Measurements from ENCODE around the gene ACTC1.

GRCh38 chr15:34753236-34753894 lies 42.0 kb downstream of the ACTC1 start:
- TF ChIP-seq ZNF473 (tag by site-specific recombination; IDR thresholded peaks at IDR 0.05) (no peak), ZEB2 (tag by site-specific recombination; IDR thresholded peaks at IDR 0.05) (no peak), ZFP3 (tag by site-specific recombination; IDR thresholded peaks at IDR 0.05; ENCODE audit: low read depth) (no peak), ZNF121 (tag by site-specific recombination; IDR thresholded peaks at IDR 0.05) (no peak), ZNF169 (tag by site-specific recombination; IDR thresholded peaks at IDR 0.05) (no peak), HOXC10 (CRISPR knock-in tag; IDR thresholded peaks at IDR 0.05) (no peak)
- TF ChIP-seq, protein P1, sequence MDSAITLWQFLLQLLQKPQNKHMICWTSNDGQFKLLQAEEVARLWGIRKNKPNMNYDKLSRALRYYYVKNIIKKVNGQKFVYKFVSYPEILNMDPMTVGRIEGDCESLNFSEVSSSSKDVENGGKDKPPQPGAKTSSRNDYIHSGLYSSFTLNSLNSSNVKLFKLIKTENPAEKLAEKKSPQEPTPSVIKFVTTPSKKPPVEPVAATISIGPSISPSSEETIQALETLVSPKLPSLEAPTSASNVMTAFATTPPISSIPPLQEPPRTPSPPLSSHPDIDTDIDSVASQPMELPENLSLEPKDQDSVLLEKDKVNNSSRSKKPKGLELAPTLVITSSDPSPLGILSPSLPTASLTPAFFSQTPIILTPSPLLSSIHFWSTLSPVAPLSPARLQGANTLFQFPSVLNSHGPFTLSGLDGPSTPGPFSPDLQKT (IDR thresholded peaks at IDR 0.05; ENCODE audit: borderline replicate concordance, low read depth, low read length), result no peak
- TF ChIP-seq, protein P2, sequence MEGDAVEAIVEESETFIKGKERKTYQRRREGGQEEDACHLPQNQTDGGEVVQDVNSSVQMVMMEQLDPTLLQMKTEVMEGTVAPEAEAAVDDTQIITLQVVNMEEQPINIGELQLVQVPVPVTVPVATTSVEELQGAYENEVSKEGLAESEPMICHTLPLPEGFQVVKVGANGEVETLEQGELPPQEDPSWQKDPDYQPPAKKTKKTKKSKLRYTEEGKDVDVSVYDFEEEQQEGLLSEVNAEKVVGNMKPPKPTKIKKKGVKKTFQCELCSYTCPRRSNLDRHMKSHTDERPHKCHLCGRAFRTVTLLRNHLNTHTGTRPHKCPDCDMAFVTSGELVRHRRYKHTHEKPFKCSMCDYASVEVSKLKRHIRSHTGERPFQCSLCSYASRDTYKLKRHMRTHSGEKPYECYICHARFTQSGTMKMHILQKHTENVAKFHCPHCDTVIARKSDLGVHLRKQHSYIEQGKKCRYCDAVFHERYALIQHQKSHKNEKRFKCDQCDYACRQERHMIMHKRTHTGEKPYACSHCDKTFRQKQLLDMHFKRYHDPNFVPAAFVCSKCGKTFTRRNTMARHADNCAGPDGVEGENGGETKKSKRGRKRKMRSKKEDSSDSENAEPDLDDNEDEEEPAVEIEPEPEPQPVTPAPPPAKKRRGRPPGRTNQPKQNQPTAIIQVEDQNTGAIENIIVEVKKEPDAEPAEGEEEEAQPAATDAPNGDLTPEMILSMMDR (tag by site-specific recombination; IDR thresholded peaks at IDR 0.05), result no peak

Measured in HEK293 (cell line).